HuH-7.5 (cell line): ENCODE measurements around the gene ZNF331.

Experiments
- DNase-seq: peaks from one replicate; pipeline ENCODE4 v3.0.0; 2011; ENCODE audit warnings: low spot score

ZNF331 gene

GRCh38 chr19:53626976-53627375 lies 89.0 kb downstream of the ZNF331 start:
- DNase-seq: no peak
